NCI-H1048 (cell line): Measurements from ENCODE around the gene TRIM49B.
"Not testable (repeated sequence)": the region's sequence is repeated elsewhere in the genome, so short reads cannot be mapped to it uniquely, and the experiment has no call there.

Experiments used
- DNase-seq: peaks from one replicate; lab custom pipeline; 2025; lab: John Stamatoyannopoulos, UW

Gene TRIM49B

DNA sequence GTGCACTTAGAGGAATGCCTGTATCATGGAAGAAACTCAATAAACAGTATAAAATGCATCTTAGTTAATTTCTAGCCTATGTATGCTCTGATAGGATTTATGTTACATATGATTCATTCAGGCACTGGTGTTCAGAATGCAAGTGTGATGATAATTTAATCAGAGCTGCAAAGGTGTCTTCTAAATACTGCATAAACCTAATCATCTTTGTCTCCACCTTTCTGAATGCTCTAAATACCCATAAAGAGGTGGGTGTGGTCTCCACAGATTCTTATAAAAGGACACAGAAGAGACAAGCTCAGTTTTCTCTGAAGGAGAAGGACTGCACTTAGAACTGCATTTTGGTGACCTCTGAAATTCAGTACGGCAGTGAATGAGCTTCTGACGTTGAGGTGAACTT is at the start of gene TRIM49B:
Gene TRIM49B (plus strand): TSS at position 301 of the 400 bp plus-strand sequence. CDS start 2,777 bp downstream, outside the sequence.
- not testable (repeated sequence) for DNase-seq

DNA sequence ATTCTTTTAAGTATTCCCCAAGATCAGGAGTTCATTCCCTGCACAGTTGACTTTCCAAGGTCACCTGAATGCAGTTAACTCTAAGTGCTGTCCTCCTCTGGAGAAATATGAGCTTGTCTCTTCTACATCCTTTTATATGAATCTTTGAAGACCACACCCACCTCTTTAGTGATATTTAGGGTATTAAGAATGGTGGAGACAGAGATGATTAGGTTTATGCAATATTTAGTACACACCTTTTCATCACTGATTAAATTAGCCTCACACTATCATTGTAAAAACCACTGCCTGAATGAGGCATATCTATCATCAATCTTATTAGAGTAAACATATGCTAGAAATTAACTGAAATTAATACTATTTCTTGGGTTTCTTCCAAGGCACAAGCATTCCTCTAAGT is 44.8 kb upstream of the TRIM49B start, which contains the start of gene TRIM51G:
Gene TRIM51G (minus strand): TSS at position 101 of the 400 bp plus-strand sequence. CDS start 2,190 bp downstream, outside the sequence.
- DNase-seq: not testable (repeated sequence)

- not testable (repeated sequence) for DNase-seq
These were observed 19.6 kb downstream of the TRIM49B start for GRCh38 chr11:49048229-49048628.

DNA sequence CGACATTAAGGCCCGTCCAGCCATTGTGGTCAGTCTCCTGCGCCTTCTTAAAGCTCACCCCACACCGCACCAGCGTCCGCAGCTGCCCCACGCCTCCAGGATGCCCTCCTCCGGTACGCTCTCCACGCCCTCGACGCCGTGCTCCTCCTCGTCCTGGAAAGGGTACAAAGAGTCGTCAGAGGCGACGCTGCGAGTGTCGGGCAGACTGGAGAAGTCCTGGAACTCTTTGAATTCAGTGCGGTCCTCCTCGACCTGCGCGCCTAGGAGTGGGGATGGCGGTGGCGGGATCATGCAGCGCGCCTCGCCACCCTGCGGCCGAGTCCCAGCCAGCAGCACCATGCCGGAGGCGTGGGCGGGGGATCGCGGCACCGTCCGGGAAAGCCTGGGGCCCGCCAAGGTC is 21.2 kb downstream of the TRIM49B start:
- DNase-seq: not testable (repeated sequence)

DNA sequence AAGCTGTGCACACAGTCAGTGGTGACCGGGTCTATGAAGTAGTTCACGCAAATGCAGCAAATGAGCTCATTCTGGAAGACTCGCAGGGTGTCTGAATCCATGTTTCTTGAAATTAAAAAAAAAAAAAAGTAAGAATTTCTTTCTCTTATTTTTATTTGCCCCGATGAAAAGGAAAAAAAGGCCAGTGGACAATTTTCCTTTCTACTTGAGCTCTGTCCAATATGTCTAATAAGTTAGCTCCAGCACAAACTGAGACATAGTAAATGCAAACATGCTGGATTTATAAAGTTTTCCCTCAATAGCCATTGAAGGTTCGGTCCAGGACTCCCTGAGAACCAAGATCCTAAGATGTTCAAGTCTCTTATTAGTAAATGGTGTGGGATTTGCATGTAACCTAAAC is 30.4 kb downstream of the TRIM49B start, which contains the start of gene TRIM64C:
Gene TRIM64C (minus strand): TSS at position 101 of the 400 bp plus-strand sequence. CDS start 0 bp downstream, at position 101.
- not testable (repeated sequence) for DNase-seq

- DNase-seq: not testable (repeated sequence)
These were observed 41.3 kb downstream of the TRIM49B start for GRCh38 chr11:49069897-49070296.
